GM13977 (cell line): ENCODE data around the gene CYYR1.

Experiments used
- DNase-seq: peaks from one replicate; pipeline ENCODE4 v3.0.0; 2012; ENCODE audit warnings: low spot score
- CTCF ChIP-seq: IDR thresholded peaks from 2 replicates; pipeline ENCODE4 v1.5.1; 2012; ENCODE audit warnings: mild to moderate bottlenecking, control low read depth; ENCODE audit not compliant: insufficient read depth; ENCODE audit errors: extremely low read depth, missing control alignments
- in situ Hi-C: fragments of 300-500 bp; cut with MboI; formaldehyde crosslinking; loops from one replicate; pipeline ENCODE4 v1.12.0; 2022; ENCODE audit warnings: low sequenced_read_pairs, low pct_unique_long_range_greater_than_20kb, mixed read lengths, inconsistent platforms; ENCODE audit not compliant: unreplicated experiment

Gene CYYR1

GRCh38 chr21:26546446-26547097 is 26.5 kb downstream of the CYYR1 start:
- in situ Hi-C loops, result no loop called here
- TF ChIP-seq CTCF, result no peak

GRCh38 chr21:26544201-26544775 is 28.8 kb downstream of the CYYR1 start:
- TF ChIP-seq CTCF, result no peak
- no peak for DNase-seq
- in situ Hi-C loops, result no loop called here

More at GRCh38 chr21:26546446-26547097, 26.5 kb downstream of the CYYR1 start:
- no peak for DNase-seq

GRCh38 chr21:26540651-26541050 is 32.4 kb downstream of the CYYR1 start:
- in situ Hi-C loops, result no loop called here
- no peak for DNase-seq
- TF ChIP-seq CTCF, result no peak

GRCh38 chr21:26539566-26539965 is 33.5 kb downstream of the CYYR1 start:
- in situ Hi-C loops, result no loop called here
- no peak for TF ChIP-seq CTCF
- no peak for DNase-seq

- DNase-seq, result no peak
- TF ChIP-seq CTCF, result no peak
- in situ Hi-C loops, result no loop called here
These were observed 38.6 kb downstream of the CYYR1 start for GRCh38 chr21:26534517-26534916.

GRCh38 chr21:26532208-26532607 is 40.9 kb downstream of the CYYR1 start:
- DNase-seq, result no peak
- no peak for TF ChIP-seq CTCF
- in situ Hi-C loops, result no loop called here

GRCh38 chr21:26529526-26529925 is 43.6 kb downstream of the CYYR1 start:
- no peak for DNase-seq
- no peak for TF ChIP-seq CTCF
- in situ Hi-C loops, result no loop called here
